A673 (cell line): ENCODE results near the gene DOCK4. TPM values are rescaled to one million over a fixed set of nuclear protein-coding genes. Genes with fewer than 3 reads are reported as not detected.

ENCODE experiments used
- BruUV-seq: library from RNA; stranded (reverse); fragments of 400-500 nt; replicated peaks from 2 replicates; lab custom pipeline; 2021; lab: Mats Ljungman, UMichigan
- CTCF ChIA-PET: fragments of 300-600 bp; sonication (Branson Sonifier 250); formaldehyde crosslinking; loops from one replicate; lab custom pipeline; 2022; ENCODE audit warnings: antibody characterized with exemption; lab: Charles Lee
- POLR2A ChIA-PET: fragments of 300-600 bp; sonication (Branson Sonifier 250); formaldehyde crosslinking; loops from one replicate; lab custom pipeline; 2022; ENCODE audit warnings: antibody characterized with exemption; ENCODE audit not compliant: low non-redundant PET; lab: Charles Lee
- DNase-seq: peaks from one replicate; pipeline ENCODE4 v3.0.0-alpha.2; 2015; ENCODE audit warnings: low spot score
- H3K27ac ChIP-seq: fragments of 200-600 bp; sonication (generic); 2 replicates; pipeline ENCODE4 v1.5.1; 2016; ENCODE audit warnings: mixed run types, low read depth, mild to moderate bottlenecking, mixed read lengths, antibody characterized with exemption, low read length; ENCODE audit not compliant: poor library complexity, severe bottlenecking
- H3K27me3 ChIP-seq: fragments of 200-600 bp; sonication (generic); replicated peaks from 2 replicates; pipeline ENCODE4 v1.6.1; 2017; ENCODE audit warnings: mixed run types, low read depth, mild to moderate bottlenecking, mixed read lengths, antibody characterized with exemption, low read length; ENCODE audit not compliant: insufficient read depth, poor library complexity
- H3K36me3 ChIP-seq: fragments of 200-600 bp; sonication (generic); 2 replicates; pipeline ENCODE4 v1.6.1; 2016; ENCODE audit warnings: mixed run types, mild to moderate bottlenecking, mixed read lengths, antibody characterized with exemption, low read length; ENCODE audit not compliant: insufficient read depth, poor library complexity, severe bottlenecking
- H3K4me1 ChIP-seq: fragments of 200-600 bp; sonication (generic); 2 replicates; pipeline ENCODE4 v1.6.1; 2017; ENCODE audit warnings: mixed run types, mild to moderate bottlenecking, mixed read lengths, antibody characterized with exemption, low read length; ENCODE audit not compliant: insufficient read depth, poor library complexity, severe bottlenecking
- H3K4me3 ChIP-seq: fragments of 200-600 bp; sonication (generic); 2 replicates; pipeline ENCODE4 v1.5.1; 2016; ENCODE audit warnings: low read depth, mixed run types, mild to moderate bottlenecking, mixed read lengths, low read length; ENCODE audit not compliant: poor library complexity, severe bottlenecking
- H3K9me3 ChIP-seq: fragments of 200-600 bp; sonication (generic); 2 replicates; pipeline ENCODE4 v1.6.1; 2016; ENCODE audit warnings: mixed run types, low read depth, mild to moderate bottlenecking, mixed read lengths, antibody characterized with exemption, low read length; ENCODE audit not compliant: poor library complexity, severe bottlenecking
- CTCF ChIP-seq: fragments of 300-800, 200-600 bp; sonication (generic); conservative IDR thresholded peaks from 2 replicates; pipeline ENCODE4 v1.5.1; 2017; ENCODE audit warnings: low read depth, mild to moderate bottlenecking, antibody characterized with exemption, low read length, moderate library complexity, mixed read lengths
- EZH2 ChIP-seq: fragments of 200-600 bp; sonication (generic); IDR thresholded peaks from 2 replicates; pipeline ENCODE4 v1.6.1; 2017; ENCODE audit warnings: borderline replicate concordance, low read depth, mild to moderate bottlenecking, mixed read lengths, antibody characterized with exemption, low read length; ENCODE audit not compliant: poor library complexity, severe bottlenecking
- intact Hi-C: fragments of 100-400 bp; cut with micrococcal nuclease; formaldehyde crosslinking; loops from one replicate; pipeline ENCODE4 v1.10.0; 2022; ENCODE audit not compliant: unreplicated experiment
- total RNA-seq: library from RNA; stranded (reverse); gene quantifications from 2 replicates; pipeline ENCODE4 v1.2.3, GENCODE V29; 2021

DOCK4 gene
- total RNA-seq, 1 experiment from 2014 or later = 28.5 TPM

DNA sequence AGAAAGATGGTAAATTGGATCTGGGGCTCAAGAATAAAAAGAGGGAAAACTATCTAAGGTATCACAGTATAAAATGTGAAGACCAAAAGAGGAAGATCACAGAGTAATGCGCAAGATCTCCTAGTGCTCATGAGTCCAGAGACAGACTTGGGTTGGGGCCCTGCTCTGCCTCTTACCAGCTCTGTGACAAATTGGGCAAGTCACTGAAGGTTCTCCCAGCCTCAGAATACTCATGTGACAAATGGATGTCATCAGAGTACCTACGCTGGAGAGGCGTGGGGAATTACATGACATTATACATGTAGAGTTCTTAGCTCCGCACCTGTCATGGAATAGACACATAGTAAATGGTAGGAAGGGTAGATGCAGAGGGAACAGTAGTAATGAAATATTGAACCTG is 124.4 kb downstream of the DOCK4 start:
- Histone ChIP-seq H3K27ac (peak overlapping the region; percentile 79), H3K4me1 (peaks cover 57% of the 10 kb centered on the region), H3K36me3 (no peaks in the 10 kb centered on the region), H3K27me3 (no peaks in the 10 kb centered on the region), H3K4me3 (no peak overlapping the region), H3K9me3 (no peaks in the 10 kb centered on the region)
- CTCF ChIA-PET = no interaction called here
- TF ChIP-seq CTCF (no peak), EZH2 (no peak)
- POLR2A ChIA-PET = no interaction called here
- no TSS peak for BruUV-seq
- DNase-seq = peak; percentile 56
- intact Hi-C loops = loop anchor here (5.0 kb wide), 2 partner anchors 94 to 126 kb away; partner anchors contain the start of genes DOCK4 and ZNF277

DNA sequence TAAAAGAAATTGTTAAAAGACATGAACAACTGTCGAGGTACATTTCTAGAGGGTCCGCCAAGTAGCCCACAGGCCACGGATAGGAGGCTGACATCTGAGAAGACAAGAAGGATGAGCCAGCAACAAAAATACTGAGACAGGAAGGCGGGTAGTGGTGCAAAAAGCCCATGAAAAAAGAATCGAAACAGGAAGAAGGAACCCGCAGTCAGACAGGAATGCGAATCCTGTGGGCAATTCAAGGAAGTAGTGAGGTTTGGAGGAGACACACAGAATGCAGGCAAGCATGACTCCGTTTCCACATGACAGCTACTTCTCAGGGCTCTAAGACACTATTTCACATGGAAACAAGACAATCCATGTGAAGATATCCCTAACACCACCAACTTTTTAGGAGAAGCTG is 125.2 kb downstream of the DOCK4 start:
- Histone ChIP-seq H3K4me1 (peaks cover 63% of the 10 kb centered on the region), H3K36me3 (no peaks in the 10 kb centered on the region), H3K27ac (peak overlapping the region; percentile 79), H3K27me3 (no peaks in the 10 kb centered on the region), H3K9me3 (no peaks in the 10 kb centered on the region), H3K4me3 (no peak overlapping the region)
- no peak for TF ChIP-seq EZH2
- no peak for TF ChIP-seq CTCF
- no TSS peak for BruUV-seq
- DNase-seq = no peak
- intact Hi-C loops = loop anchor here (5.0 kb wide), 2 partner anchors 94 to 126 kb away; partner anchors contain the start of genes DOCK4 and ZNF277
- POLR2A ChIA-PET = no interaction called here
- CTCF ChIA-PET = no interaction called here

DNA sequence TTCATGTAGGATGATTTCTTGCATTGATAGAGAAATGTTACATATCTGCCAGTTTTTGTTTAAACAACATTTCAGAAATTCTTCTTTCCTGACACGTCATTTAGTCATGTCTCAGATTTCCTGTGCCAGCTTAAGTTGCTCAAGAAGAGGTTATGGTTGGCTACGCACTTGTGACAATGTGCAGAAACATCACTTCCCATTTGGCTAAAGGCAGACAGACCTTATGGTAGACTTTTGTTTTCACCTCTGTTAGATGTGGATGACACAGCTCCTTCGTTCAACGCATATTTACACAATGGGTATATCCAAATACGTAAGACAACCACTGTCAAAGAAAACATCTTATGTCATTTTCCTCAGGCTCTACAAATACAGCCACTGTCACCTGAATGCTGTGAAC is 125.8 kb downstream of the DOCK4 start:
- TF ChIP-seq CTCF = no peak
- no peak for TF ChIP-seq EZH2
- H3K9me3 ChIP-seq = no peaks in the 10 kb centered on the region
- ChIA-PET POLR2A (no interaction called here), CTCF (no interaction called here)
- intact Hi-C loops = loop anchor here (5.0 kb wide), 2 partner anchors 93 to 127 kb away; partner anchors contain the start of genes DOCK4 and ZNF277
- no peaks in the 10 kb centered on the region for H3K27me3 ChIP-seq
- H3K36me3 ChIP-seq = no peaks in the 10 kb centered on the region
- peak; percentile 64 for DNase-seq
- peaks cover 63% of the 10 kb centered on the region for H3K4me1 ChIP-seq
- BruUV-seq = no TSS peak
- peak overlapping the region; percentile 79 for H3K27ac ChIP-seq
- H3K4me3 ChIP-seq = no peak overlapping the region
